Prostate gland (tissue), 2 donors: Measurements from ENCODE around the gene FGF22.

Experiments used
- POLR2A ChIP-seq: fragments of 450-650 bp; IDR thresholded peaks from one replicate; pipeline ENCODE4 v1.6.1; 2016; ENCODE audit warnings: antibody characterized with exemption, mild to moderate bottlenecking
- TF ChIP-seq, protein P1 (sequence below), 4 experiments: fragments of 200-600 bp in 2 of 4; fragments of 450-650 bp in 2 of 4; sonication (generic) in 2 of 4; IDR thresholded peaks; 1 replicate in 3 of 4; 2 replicates in 1 of 4; pipeline ENCODE4 v1.5.1; 2016 to 2019; ENCODE audit warnings: antibody characterized with exemption in 4 of 4, mild to moderate bottlenecking in 2 of 4, moderate library complexity in 2 of 4

DNA sequence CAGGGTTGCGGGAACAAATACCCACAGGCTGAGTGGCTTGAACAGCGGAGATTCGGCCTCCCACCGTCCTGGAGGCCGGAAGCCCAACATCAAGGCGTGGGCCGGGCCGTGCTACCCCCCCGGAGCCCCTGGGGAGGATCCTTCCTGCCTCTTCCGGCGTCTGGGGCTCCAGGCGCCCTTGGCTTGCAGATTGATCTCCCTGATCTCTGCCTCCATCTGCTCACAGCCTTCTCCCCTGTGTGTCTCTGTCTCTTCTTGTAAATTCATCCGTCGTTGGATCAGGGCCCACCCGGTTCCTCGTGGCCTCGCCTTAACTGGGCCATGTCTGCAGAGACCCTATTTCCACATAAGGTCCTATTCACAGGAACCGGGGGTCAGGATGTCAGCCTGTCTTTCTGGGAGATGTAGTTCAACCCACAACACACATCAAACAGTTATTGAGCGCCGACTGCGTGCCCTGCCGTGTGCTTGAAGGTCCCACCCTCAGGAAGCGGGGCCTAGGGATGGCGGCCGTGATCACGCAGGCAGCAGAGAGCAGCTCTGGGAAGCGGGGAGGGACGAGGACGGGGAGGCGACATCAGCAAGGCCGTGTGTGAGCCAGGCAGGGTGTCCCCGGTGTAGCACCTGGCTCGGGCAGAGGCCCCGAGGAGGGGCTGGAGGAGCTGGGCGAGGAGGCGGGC, 28.7 kb upstream of the FGF22 start:
- TF ChIP-seq, protein P1, sequence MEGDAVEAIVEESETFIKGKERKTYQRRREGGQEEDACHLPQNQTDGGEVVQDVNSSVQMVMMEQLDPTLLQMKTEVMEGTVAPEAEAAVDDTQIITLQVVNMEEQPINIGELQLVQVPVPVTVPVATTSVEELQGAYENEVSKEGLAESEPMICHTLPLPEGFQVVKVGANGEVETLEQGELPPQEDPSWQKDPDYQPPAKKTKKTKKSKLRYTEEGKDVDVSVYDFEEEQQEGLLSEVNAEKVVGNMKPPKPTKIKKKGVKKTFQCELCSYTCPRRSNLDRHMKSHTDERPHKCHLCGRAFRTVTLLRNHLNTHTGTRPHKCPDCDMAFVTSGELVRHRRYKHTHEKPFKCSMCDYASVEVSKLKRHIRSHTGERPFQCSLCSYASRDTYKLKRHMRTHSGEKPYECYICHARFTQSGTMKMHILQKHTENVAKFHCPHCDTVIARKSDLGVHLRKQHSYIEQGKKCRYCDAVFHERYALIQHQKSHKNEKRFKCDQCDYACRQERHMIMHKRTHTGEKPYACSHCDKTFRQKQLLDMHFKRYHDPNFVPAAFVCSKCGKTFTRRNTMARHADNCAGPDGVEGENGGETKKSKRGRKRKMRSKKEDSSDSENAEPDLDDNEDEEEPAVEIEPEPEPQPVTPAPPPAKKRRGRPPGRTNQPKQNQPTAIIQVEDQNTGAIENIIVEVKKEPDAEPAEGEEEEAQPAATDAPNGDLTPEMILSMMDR (IDR thresholded peaks at IDR 0.05): no peak
- no peak for TF ChIP-seq POLR2A
